ENCODE data around the gene SORCS2.
"Not testable (repeated sequence)": the region's sequence is repeated elsewhere in the genome, so short reads cannot be mapped to it uniquely, and the experiment has no call there.

The SORCS2 gene

DNA sequence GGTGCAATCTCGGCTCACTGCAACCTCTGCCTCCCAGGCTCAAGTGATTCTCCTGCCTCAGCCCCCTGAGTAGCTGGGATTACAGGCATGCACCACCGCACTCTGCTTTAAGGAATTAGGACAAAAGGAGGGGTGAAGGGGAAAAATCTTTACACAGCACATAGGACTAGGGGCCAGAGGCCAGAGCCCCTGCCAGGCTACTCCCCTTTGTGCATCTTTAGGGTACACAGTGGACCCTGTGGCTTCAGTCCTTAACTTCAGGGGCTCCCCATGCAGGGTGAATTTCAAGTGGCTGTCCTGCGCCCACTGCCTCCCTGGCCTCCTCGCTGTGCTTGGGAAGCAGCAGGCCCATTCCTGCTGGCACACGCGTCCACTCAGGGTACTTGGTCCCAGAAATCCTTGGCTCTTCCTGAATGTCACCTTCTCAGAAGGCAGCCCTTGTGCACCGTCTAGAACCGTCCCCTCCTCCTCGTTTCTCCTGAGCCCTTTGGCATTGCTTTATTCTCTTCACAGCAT is 381.3 kb downstream of the SORCS2 start:
- H3K36me3 ChIP-seq (ENCODE audit: control insufficient read depth, insufficient read depth, low read length) = no peaks in the 10 kb centered on the region
- H3K27me3 ChIP-seq (replicated peaks; ENCODE audit: control insufficient read depth, insufficient read depth, low read length) = no peaks in the 10 kb centered on the region
- TF ChIP-seq, protein P1, sequence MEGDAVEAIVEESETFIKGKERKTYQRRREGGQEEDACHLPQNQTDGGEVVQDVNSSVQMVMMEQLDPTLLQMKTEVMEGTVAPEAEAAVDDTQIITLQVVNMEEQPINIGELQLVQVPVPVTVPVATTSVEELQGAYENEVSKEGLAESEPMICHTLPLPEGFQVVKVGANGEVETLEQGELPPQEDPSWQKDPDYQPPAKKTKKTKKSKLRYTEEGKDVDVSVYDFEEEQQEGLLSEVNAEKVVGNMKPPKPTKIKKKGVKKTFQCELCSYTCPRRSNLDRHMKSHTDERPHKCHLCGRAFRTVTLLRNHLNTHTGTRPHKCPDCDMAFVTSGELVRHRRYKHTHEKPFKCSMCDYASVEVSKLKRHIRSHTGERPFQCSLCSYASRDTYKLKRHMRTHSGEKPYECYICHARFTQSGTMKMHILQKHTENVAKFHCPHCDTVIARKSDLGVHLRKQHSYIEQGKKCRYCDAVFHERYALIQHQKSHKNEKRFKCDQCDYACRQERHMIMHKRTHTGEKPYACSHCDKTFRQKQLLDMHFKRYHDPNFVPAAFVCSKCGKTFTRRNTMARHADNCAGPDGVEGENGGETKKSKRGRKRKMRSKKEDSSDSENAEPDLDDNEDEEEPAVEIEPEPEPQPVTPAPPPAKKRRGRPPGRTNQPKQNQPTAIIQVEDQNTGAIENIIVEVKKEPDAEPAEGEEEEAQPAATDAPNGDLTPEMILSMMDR (IDR thresholded peaks at IDR 0.05; ENCODE audit: insufficient read depth, low read length, poor library complexity, severe bottlenecking) = no peak
- H3K4me3 ChIP-seq (replicated peaks; ENCODE audit: low read depth, low read length) = no peak overlapping the region
- DNase-seq (ENCODE audit: extremely low read depth, insufficient read length) = no peak

DNA sequence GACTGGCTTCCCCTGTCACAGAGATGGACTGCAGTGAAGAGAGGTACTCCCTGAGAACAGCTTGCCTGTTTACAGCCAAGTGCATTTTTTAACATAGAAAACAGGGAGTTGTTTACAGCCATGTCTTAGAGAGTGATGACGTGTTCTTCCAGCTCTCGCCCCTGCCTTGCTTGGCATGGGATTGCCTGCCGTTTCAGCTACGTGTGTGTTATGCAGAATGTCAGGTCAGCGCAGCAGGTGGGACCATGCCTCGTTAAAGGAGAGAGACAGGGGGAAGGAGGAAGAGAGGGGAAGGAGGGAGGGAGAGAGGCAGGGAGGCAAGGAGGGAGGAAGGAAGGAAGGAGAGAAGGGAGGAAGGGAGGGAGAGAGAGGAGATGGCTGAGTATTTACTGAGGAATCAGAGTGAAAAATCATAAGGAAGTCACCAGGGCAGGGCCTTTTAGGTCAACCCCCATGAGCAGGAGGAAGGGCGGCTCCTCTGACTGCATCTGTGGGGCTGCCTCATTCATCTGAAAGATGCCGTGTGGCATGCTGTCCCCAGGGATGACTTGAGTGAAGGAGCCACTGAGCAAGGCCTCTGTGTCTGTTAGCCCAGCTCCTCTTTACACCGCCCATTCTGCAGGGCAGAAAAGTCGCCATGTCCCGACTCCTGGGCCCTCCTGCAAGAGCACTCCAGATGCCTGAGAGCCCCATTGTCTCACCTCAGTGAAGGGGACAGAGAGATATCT is 382.1 kb downstream of the SORCS2 start:
- TF ChIP-seq, protein P1 (IDR thresholded peaks at IDR 0.05; ENCODE audit: insufficient read depth, low read length, poor library complexity, severe bottlenecking) = no peak
- Histone ChIP-seq H3K36me3 (ENCODE audit: control insufficient read depth, insufficient read depth, low read length) (no peaks in the 10 kb centered on the region), H3K27me3 (replicated peaks; ENCODE audit: control insufficient read depth, insufficient read depth, low read length) (no peaks in the 10 kb centered on the region), H3K4me3 (replicated peaks; ENCODE audit: low read depth, low read length) (no peak overlapping the region)
- DNase-seq (ENCODE audit: extremely low read depth, insufficient read length) = no peak

DNA sequence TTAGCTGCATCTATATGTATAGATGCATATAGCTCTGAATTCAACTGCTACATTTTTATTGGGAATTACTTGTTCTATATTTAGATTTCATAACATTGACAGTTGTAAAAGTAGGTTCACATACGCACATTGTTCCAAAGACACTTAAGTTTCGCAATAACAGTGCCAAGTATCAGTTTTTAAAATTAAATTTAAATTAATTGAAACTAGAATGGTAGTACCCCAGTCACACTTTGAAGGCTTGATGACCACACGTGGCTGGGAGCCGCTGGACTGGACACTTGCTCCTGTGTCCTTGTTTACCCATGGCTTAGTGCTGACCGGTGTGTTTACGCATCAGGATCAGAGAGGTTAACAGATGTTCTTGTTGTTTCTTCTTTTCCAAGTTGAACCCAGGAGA is 383.1 kb downstream of the SORCS2 start:
- TF ChIP-seq, protein P1 (IDR thresholded peaks at IDR 0.05; ENCODE audit: insufficient read depth, low read length, poor library complexity, severe bottlenecking) = no peak
- Histone ChIP-seq H3K36me3 (ENCODE audit: control insufficient read depth, insufficient read depth, low read length) (no peaks in the 10 kb centered on the region), H3K4me3 (replicated peaks; ENCODE audit: low read depth, low read length) (no peak overlapping the region), H3K27me3 (replicated peaks; ENCODE audit: control insufficient read depth, insufficient read depth, low read length) (no peaks in the 10 kb centered on the region)
- no peak for DNase-seq (ENCODE audit: extremely low read depth, insufficient read length)

DNA sequence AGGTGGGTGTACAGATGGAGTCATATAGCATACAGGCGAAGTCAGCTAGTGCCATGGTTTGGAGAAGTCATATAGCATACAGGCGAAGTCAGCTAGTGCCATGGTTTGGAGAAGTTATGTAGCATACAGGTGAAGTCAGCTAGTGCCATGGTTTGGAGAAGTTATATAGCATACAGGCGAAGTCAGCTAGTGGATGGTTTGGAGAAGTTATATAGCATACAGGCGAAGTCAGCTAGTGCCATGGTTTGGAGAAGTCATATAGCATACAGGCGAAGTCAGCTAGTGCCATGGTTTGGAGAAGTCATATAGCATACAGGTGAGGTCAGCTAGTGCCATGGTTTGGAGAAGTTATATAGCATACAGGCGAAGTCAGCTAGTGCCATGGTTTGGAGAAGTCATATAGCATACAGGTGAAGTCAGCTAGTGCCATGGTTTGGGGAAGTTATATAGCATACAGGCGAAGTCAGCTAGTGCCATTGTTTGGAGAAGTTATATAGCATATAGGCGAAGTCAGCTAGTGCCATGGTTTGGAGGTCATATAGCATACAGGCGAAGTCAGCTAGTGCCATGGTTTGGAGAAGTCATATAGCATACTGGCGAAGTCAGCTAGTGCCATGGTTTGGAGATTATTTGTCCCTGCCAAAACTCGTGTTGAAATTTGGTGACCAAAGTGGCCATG is 385.2 kb downstream of the SORCS2 start:
- H3K27me3 ChIP-seq (replicated peaks; ENCODE audit: control insufficient read depth, insufficient read depth, low read length); H3K36me3 ChIP-seq (ENCODE audit: control insufficient read depth, insufficient read depth, low read length); H3K4me3 ChIP-seq (replicated peaks; ENCODE audit: low read depth, low read length); DNase-seq (ENCODE audit: extremely low read depth, insufficient read length): not testable (repeated sequence)

DNA sequence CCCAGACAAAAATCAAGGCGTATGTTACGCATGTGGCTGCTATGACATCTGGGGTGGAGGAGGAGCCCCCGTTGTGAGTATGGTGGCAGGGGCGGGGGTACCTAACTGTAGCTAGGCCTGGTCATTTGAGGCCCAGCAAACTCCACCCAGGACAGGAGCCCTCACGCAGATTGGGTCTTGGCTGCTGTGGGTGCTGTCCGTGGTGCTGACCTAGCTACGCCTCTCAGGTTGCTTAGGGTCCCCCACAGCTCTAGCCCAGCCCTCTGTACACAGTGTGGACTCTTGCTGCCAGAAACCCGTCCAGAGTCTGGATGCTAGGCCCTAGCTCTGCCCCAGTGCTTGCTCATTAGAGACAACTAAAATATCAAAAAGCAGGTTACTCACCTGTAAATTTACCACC is 389.1 kb downstream of the SORCS2 start:
- no peak for DNase-seq (ENCODE audit: extremely low read depth, insufficient read length)
- H3K4me3 ChIP-seq (replicated peaks; ENCODE audit: low read depth, low read length) = no peak overlapping the region
- no peaks in the 10 kb centered on the region for H3K36me3 ChIP-seq (ENCODE audit: control insufficient read depth, insufficient read depth, low read length)
- H3K27me3 ChIP-seq (replicated peaks; ENCODE audit: control insufficient read depth, insufficient read depth, low read length) = no peaks in the 10 kb centered on the region
- TF ChIP-seq, protein P1 (IDR thresholded peaks at IDR 0.05; ENCODE audit: insufficient read depth, low read length, poor library complexity, severe bottlenecking) = no peak

DNA sequence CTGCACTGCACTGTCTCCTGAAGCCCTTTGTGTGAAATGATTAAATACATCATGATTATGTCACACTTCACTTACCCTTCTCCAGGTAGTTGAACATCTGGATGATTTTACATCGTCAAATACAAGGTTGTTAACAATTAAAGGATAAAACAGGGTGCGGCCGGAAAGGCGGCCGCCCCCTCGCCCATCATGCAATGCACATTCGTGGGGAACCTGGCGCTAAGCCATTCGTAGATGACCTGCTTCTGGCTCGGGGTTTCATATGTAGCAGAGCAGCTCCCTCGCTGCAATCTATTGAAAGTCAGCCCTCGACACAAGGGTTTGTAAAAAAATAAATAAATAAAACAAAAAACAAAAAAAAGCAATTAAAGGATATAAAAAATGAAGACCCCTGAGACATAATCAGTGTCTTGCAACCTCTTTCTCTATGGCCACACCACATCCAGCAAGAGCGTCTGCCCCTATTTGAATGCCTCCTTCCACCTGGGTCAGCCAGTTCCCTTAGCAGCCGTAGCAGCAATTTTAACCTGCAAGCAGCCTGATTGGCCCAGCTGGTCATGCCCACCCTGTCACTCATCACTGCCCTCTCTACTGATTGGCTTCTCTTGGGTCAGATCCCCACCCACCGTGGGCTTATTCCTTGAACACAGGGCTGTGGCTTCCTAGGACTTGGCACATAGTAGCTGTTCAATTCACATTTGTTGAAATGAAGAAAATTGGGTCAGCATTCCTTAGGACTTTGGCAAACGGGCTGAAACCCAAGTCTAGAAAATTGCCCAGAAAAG is 390.2 kb downstream of the SORCS2 start:
- no peak overlapping the region for H3K4me3 ChIP-seq (replicated peaks; ENCODE audit: low read depth, low read length)
- H3K36me3 ChIP-seq (ENCODE audit: control insufficient read depth, insufficient read depth, low read length) = no peaks in the 10 kb centered on the region
- no peaks in the 10 kb centered on the region for H3K27me3 ChIP-seq (replicated peaks; ENCODE audit: control insufficient read depth, insufficient read depth, low read length)
- no peak for DNase-seq (ENCODE audit: extremely low read depth, insufficient read length)
- TF ChIP-seq, protein P1 (IDR thresholded peaks at IDR 0.05; ENCODE audit: insufficient read depth, low read length, poor library complexity, severe bottlenecking) = no peak

Measured in GM06990 (cell line).